Endothelial cell of umbilical vein (primary cell): ENCODE results near the gene APOC1.

ENCODE experiments used
- EZH2 ChIP-seq: IDR thresholded peaks from 2 replicates; pipeline ENCODE4 v1.6.1; 2012; ENCODE audit warnings: borderline replicate concordance, low read depth, mild to moderate bottlenecking, moderate library complexity, low read length, inconsistent platforms; ENCODE audit not compliant: severe bottlenecking
- FOS ChIP-seq: IDR thresholded peaks from 2 replicates; pipeline ENCODE4 v1.6.1; 2011; ENCODE audit warnings: mild to moderate bottlenecking, low read length, moderate library complexity, borderline replicate concordance; ENCODE audit not compliant: insufficient read depth
- MAX ChIP-seq: IDR thresholded peaks from 2 replicates; pipeline ENCODE4 v1.6.1; 2011; ENCODE audit not compliant: insufficient read depth, insufficient read length
- MYC ChIP-seq: IDR thresholded peaks from one replicate; pipeline ENCODE4 v1.6.1; 2011; ENCODE audit warnings: mild to moderate bottlenecking, low read depth, low read length
- POLR2A ChIP-seq: IDR thresholded peaks from 2 replicates; pipeline ENCODE4 v1.6.1; 2012; ENCODE audit warnings: low read depth, mild to moderate bottlenecking, control low read depth, low read length
- TF ChIP-seq, protein P1 (sequence below), 2 donors: IDR thresholded peaks; 1 replicate in 1 of 2; 2 replicates in 1 of 2; pipeline ENCODE4 v1.5.1; 2011; ENCODE audit warnings: low read length in 2 of 2, mild to moderate bottlenecking in 2 of 2, moderate library complexity in 2 of 2, control low read depth in 1 of 2, inconsistent platforms in 1 of 2, low read depth in 1 of 2; ENCODE audit not compliant: insufficient read depth in 1 of 2; ENCODE audit errors: extremely low read depth in 1 of 2

GRCh38 chr19:44886141-44886540 is 28.3 kb upstream of the APOC1 start:
- TF ChIP-seq, protein P1, sequence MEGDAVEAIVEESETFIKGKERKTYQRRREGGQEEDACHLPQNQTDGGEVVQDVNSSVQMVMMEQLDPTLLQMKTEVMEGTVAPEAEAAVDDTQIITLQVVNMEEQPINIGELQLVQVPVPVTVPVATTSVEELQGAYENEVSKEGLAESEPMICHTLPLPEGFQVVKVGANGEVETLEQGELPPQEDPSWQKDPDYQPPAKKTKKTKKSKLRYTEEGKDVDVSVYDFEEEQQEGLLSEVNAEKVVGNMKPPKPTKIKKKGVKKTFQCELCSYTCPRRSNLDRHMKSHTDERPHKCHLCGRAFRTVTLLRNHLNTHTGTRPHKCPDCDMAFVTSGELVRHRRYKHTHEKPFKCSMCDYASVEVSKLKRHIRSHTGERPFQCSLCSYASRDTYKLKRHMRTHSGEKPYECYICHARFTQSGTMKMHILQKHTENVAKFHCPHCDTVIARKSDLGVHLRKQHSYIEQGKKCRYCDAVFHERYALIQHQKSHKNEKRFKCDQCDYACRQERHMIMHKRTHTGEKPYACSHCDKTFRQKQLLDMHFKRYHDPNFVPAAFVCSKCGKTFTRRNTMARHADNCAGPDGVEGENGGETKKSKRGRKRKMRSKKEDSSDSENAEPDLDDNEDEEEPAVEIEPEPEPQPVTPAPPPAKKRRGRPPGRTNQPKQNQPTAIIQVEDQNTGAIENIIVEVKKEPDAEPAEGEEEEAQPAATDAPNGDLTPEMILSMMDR (IDR thresholded peaks at IDR 0.05; ENCODE audit: extremely low read depth in 1 of 2, insufficient read depth in 1 of 2, low read depth in 1 of 2, low read length in 2 of 2): no peak
- no peak for TF ChIP-seq POLR2A
- TF ChIP-seq EZH2: no peak
- no peak for TF ChIP-seq FOS
- TF ChIP-seq MAX: no peak
- no peak for TF ChIP-seq MYC
